OCI-M1 (cell line): ENCODE data around the gene CDCA5.

Experiments
- DNase-seq: peaks from one replicate; lab custom pipeline; 2025; lab: John Stamatoyannopoulos, UW

CDCA5 gene

GRCh38 chr11:65043881-65044501, 39.8 kb downstream of the CDCA5 start:
- peak; percentile 24 for DNase-seq

- no peak for DNase-seq
These were observed 40.9 kb downstream of the CDCA5 start for GRCh38 chr11:65042891-65043290.

- DNase-seq = peak; percentile 99
These were observed 42.8 kb downstream of the CDCA5 start, which contains the start of gene SAC3D1 for GRCh38 chr11:65040847-65041622. Gene SAC3D1 (plus strand): TSS chr11:65041210. CDS start chr11:65041293, 83 bp downstream.

GRCh38 chr11:65040520-65040846, 43.4 kb downstream of the CDCA5 start:
- no peak for DNase-seq

DNA sequence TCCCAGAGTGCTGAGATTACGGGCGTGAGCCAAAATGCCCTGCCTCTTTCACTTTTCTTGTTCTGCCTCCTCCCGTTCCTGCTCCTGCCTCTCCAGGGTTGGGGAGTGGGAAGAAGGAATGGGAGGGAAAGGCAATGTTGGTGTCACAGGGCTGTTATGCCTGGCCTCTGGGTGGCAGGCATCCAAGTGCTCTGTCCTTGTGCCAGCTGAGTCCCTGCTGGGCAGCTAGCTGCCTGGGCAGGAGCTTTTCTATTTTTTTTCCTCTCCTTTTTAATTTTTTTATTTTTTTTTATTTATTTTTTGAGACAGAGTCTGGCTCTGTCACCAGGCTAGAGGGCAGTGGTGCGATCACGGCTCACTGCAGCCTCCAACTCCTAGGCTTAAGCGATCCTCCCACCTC, 46.9 kb downstream of the CDCA5 start:
- no peak for DNase-seq

DNA sequence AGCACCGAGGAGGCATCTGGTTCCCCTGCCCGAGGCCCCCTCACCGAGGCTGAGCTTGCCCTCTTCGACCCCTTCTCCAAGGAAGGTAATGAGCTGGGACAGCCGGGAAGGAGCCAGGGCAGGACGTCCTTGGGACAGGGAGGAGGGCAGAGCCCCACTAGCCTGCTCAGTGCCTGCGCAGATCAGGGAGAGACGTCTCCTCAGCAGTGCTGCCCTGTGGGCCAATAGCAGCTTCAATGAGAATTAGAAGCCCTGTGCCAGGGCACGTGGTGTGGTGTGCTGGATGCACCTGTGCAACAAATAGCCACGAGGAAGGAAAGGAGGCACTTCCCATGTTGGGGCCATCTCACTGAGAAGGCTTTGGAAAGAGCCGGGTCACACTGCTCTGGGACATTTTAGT, 48.3 kb downstream of the CDCA5 start:
- no peak for DNase-seq

GRCh38 chr11:65034423-65034822, 49.4 kb downstream of the CDCA5 start:
- no peak for DNase-seq

DNA sequence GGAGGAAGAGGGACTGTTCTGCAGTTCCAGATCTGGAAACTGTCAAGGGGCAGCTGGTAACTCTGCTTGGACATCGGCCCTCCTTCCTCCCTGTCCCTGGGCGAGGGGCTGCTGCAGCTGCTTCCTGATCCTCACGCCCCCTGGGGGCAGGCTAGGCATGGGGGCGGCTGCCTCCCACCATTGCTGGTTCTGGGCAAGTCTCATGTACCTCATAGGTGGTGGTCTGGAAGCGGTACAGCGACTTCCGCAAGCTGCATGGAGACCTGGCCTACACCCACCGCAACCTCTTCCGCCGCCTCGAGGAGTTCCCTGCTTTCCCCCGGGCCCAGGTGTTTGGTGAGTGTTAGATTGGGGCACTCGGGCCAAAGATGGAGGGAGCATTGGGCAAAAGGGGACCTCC, 51.6 kb downstream of the CDCA5 start:
- no peak for DNase-seq
